BLaER1 treated with 17β-estradiol and CSF1 and Interleukin-3, amounts not matched to agents 10 nM and 100 nM (cell line): ENCODE data around the gene KHSRP.

Experiments
- H3K27ac ChIP-seq, 11 experiments: shearing (Covaris generic); formaldehyde crosslinking; 2 replicates each; pipeline ENCODE4 v1.8.1; 2022
- H3K27me3 ChIP-seq, 11 experiments: shearing (Covaris generic); formaldehyde crosslinking; 2 replicates each; pipeline ENCODE4 v1.8.1; 2022
- H3K36me3 ChIP-seq, 11 experiments: shearing (Covaris generic); formaldehyde crosslinking; 2 replicates each; pipeline ENCODE4 v1.8.1; 2022
- H3K4me1 ChIP-seq, 10 experiments: shearing (Covaris generic); formaldehyde crosslinking; 2 replicates each; pipeline ENCODE4 v1.8.1; 2022
- H3K4me2 ChIP-seq, 11 experiments: shearing (Covaris generic); formaldehyde crosslinking; 2 replicates each; pipeline ENCODE4 v1.8.1; 2022
- H3K4me3 ChIP-seq, 10 experiments: shearing (Covaris generic); formaldehyde crosslinking; 2 replicates each; pipeline ENCODE4 v1.8.1; 2022
- H3K9ac ChIP-seq, 11 experiments: shearing (Covaris generic); formaldehyde crosslinking; 2 replicates each; pipeline ENCODE4 v1.8.1; 2022
- H3K9me3 ChIP-seq, 11 experiments: shearing (Covaris generic); formaldehyde crosslinking; replicated peaks in 1 of 11; 2 replicates each; pipeline ENCODE4 v1.8.1; 2022
- H4K20me1 ChIP-seq, 11 experiments: shearing (Covaris generic); formaldehyde crosslinking; 2 replicates each; pipeline ENCODE4 v1.8.1; 2022
- Cebpa-rat ChIP-seq, 11 experiments: shearing (Covaris generic); IDR thresholded peaks; 2 replicates each; pipeline ENCODE4 v1.8.1; 2022

Gene KHSRP

DNA sequence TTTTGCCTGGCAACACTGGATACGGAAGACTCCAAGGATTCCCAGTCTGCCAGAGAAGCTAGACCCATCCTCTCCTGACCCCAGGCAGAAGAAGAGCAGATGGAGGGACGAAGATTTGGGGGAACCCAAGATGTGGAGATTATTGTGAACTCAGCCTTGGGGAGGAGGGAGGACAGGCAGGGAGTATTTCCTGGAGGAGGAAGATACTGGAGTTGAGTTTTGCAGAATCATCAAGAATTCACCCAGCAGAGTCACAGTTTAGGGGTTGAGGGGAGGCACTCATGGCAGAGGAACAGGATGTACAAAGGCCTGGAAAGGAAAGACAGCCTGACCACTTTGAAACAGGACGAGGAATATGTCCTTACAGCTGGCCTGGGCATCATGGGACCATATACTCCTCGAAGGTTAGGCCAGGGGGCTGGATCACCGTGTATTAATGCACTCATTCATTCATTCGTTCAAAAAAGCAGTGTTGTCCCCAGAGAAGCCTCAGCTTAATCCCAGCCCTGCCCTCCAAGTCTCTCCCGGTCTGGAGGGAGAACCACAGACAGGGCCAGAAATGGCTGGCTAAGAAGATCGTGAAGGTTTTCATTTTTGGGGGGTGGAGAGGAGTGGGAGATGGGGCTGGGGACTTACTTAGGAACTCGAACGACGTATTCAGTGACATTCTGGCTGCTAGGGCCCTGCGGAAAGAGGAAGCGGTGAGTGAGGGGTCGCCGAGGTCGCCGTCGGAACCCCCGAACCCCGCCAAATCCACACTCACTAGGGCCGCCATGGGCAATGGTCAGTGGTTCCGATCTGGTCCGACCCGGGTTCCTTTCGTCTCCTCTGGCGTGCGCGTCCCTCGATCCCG lies 32.2 kb downstream of the KHSRP start:
- peak overlapping the region; percentile 81 to 97 (median 94) for H3K27ac ChIP-seq
- peak overlapping the region; percentile 74 to 94 (median 90) for H3K4me3 ChIP-seq

GRCh38 chr19:6387372-6387771 lies 37.2 kb downstream of the KHSRP start:
- no peak overlapping the region for H3K4me2 ChIP-seq
- peak overlapping the region in 1 of 11 experiments; percentile 37; a peak in 1 of 22 replicates for H3K9ac ChIP-seq
- H3K27ac ChIP-seq: no peak overlapping the region
- no peaks in the 10 kb centered on the region for H3K9me3 ChIP-seq
- H4K20me1 ChIP-seq: peaks cover 0 to 87% (median 24%) of the 10 kb centered on the region in 11 experiments; a peak in 16 of 22 replicates
- peaks cover 90 to 98% (median 95%) of the 10 kb centered on the region in 11 experiments for H3K36me3 ChIP-seq
- no peak for TF ChIP-seq Cebpa-rat (IDR thresholded peaks at IDR 0.05)
- H3K27me3 ChIP-seq: no peaks in the 10 kb centered on the region
- H3K4me3 ChIP-seq: no peak overlapping the region
- H3K4me1 ChIP-seq: peaks cover 11 to 31% (median 15%) of the 10 kb centered on the region in 10 experiments

More for the DNA sequence above, 32.2 kb downstream of the KHSRP start:
- H3K4me1 ChIP-seq: peaks cover 20 to 44% (median 26%) of the 10 kb centered on the region in 10 experiments
- H3K9ac ChIP-seq: peak overlapping the region; percentile 84 to 94 (median 91)
- no peaks in the 10 kb centered on the region for H3K27me3 ChIP-seq
- no peak for TF ChIP-seq Cebpa-rat (IDR thresholded peaks at IDR 0.05)
- H3K36me3 ChIP-seq: peaks cover 39 to 47% (median 44%) of the 10 kb centered on the region in 11 experiments
- H3K9me3 ChIP-seq: no peaks in the 10 kb centered on the region
- H4K20me1 ChIP-seq: peaks cover 0 to 37% (median 12%) of the 10 kb centered on the region in 11 experiments; a peak in 14 of 22 replicates
- H3K4me2 ChIP-seq: peak overlapping the region; percentile 74 to 99 (median 93)

- Histone ChIP-seq H3K4me2 (no peak overlapping the region), H3K36me3 (peaks cover 99 to 100% (median 100%) of the 10 kb centered on the region in 11 experiments), H3K4me1 (peaks cover 0 to 2% (median 0%) of the 10 kb centered on the region in 10 experiments; a peak in 1 of 20 replicates)
These were observed 40.2 kb downstream of the KHSRP start for GRCh38 chr19:6384381-6384780.

GRCh38 chr19:6383188-6383587 lies 41.4 kb downstream of the KHSRP start:
- Histone ChIP-seq H3K4me3 (no peak overlapping the region), H3K4me1 (no peaks in the 10 kb centered on the region), H3K27ac (no peak overlapping the region), H3K9me3 (peaks cover 0 to 21% (median 0%) of the 10 kb centered on the region in 11 experiments; a peak in 8 of 22 replicates), H4K20me1 (peaks cover 0 to 99% (median 16%) of the 10 kb centered on the region in 11 experiments; a peak in 16 of 22 replicates), H3K36me3 (peaks cover 99 to 100% (median 100%) of the 10 kb centered on the region in 11 experiments), H3K4me2 (no peak overlapping the region), H3K9ac (no peak overlapping the region), H3K27me3 (no peaks in the 10 kb centered on the region)
- TF ChIP-seq Cebpa-rat (IDR thresholded peaks at IDR 0.05): no peak

More at GRCh38 chr19:6384381-6384780, 40.2 kb downstream of the KHSRP start:
- Histone ChIP-seq H4K20me1 (peaks cover 0 to 99% (median 24%) of the 10 kb centered on the region in 11 experiments; a peak in 16 of 22 replicates), H3K27ac (no peak overlapping the region), H3K9ac (no peak overlapping the region), H3K4me3 (no peak overlapping the region), H3K27me3 (no peaks in the 10 kb centered on the region), H3K9me3 (peaks cover 0 to 21% (median 0%) of the 10 kb centered on the region in 11 experiments; a peak in 8 of 22 replicates)
- no peak for TF ChIP-seq Cebpa-rat (IDR thresholded peaks at IDR 0.05)

GRCh38 chr19:6381030-6381750 lies 43.4 kb downstream of the KHSRP start:
- Histone ChIP-seq H3K36me3 (peaks cover 82 to 100% (median 90%) of the 10 kb centered on the region in 11 experiments), H3K27ac (no peak overlapping the region)
- no peak for TF ChIP-seq Cebpa-rat (IDR thresholded peaks at IDR 0.05)

GRCh38 chr19:6379744-6380143 lies 44.9 kb downstream of the KHSRP start:
- Histone ChIP-seq H3K27me3 (no peaks in the 10 kb centered on the region), H3K36me3 (peaks cover 70 to 100% (median 86%) of the 10 kb centered on the region in 11 experiments), H3K27ac (no peak overlapping the region), H4K20me1 (peaks cover 0 to 96% (median 8%) of the 10 kb centered on the region in 11 experiments; a peak in 10 of 22 replicates), H3K4me1 (no peaks in the 10 kb centered on the region; a peak in 1 of 20 replicates), H3K9me3 (peaks cover 0 to 21% (median 0%) of the 10 kb centered on the region in 11 experiments; a peak in 8 of 22 replicates), H3K4me3 (no peak overlapping the region), H3K9ac (no peak overlapping the region), H3K4me2 (no peak overlapping the region)
- no peak for TF ChIP-seq Cebpa-rat (IDR thresholded peaks at IDR 0.05)

More at GRCh38 chr19:6381030-6381750, 43.4 kb downstream of the KHSRP start:
- Histone ChIP-seq H3K9ac (no peak overlapping the region), H3K27me3 (no peaks in the 10 kb centered on the region), H4K20me1 (peaks cover 0 to 96% (median 12%) of the 10 kb centered on the region in 11 experiments; a peak in 11 of 22 replicates), H3K4me1 (no peaks in the 10 kb centered on the region), H3K4me2 (no peak overlapping the region), H3K4me3 (no peak overlapping the region), H3K9me3 (peaks cover 0 to 21% (median 0%) of the 10 kb centered on the region in 11 experiments; a peak in 8 of 22 replicates)

DNA sequence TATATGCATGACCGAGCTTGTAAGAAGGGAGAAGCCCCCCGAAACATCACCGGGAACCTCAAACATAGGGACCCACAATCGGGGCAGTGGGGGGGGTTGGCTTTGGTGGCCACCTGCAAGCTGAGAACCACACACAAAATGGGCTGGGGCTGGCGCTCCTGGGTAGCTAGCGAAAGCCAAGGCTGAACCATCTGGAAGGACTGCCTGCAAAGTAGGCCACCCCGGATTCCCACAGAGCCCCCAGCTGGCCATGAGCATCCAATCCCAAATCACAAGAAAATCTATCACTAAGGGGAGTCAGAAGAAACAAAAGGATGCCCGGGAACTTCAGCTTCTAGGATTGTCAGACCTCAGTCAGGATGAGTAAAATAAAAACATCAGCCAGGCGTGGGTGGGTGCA lies 46.1 kb downstream of the KHSRP start:
- no peak for TF ChIP-seq Cebpa-rat (IDR thresholded peaks at IDR 0.05)
- Histone ChIP-seq H3K27me3 (no peaks in the 10 kb centered on the region), H3K4me1 (peaks cover 7 to 11% (median 8%) of the 10 kb centered on the region in 10 experiments; a peak in 19 of 20 replicates), H3K4me2 (no peak overlapping the region), H3K27ac (no peak overlapping the region), H3K9ac (no peak overlapping the region), H3K4me3 (no peak overlapping the region), H3K36me3 (peaks cover 59 to 94% (median 78%) of the 10 kb centered on the region in 11 experiments), H4K20me1 (peaks cover 0 to 94% (median 13%) of the 10 kb centered on the region in 11 experiments; a peak in 10 of 22 replicates), H3K9me3 (peaks cover 0 to 21% (median 0%) of the 10 kb centered on the region in 11 experiments; a peak in 8 of 22 replicates)

DNA sequence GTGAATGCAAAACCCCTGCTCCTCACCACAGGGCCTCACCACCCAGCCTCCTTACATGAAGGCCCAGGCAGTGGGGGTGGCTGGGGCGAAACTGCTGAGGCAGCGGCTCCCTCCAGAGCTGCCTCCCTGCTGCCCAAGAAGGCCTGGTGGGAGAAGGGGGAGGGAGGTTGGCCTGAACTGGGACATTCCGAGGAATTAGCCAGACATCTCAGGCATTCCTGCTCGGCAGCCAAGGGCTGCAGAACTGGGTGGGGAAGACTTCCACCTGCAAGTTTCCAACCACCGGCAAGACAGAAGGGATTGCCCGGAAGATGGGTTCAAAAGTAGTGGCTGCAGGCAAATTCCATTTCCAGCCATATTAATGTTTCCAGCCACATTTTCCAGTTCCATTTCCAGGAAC lies 46.6 kb downstream of the KHSRP start:
- H3K27me3 ChIP-seq: no peaks in the 10 kb centered on the region
- H3K4me3 ChIP-seq: no peak overlapping the region
- no peak overlapping the region for H3K27ac ChIP-seq
- no peak overlapping the region for H3K9ac ChIP-seq
- H3K36me3 ChIP-seq: peaks cover 55 to 90% (median 73%) of the 10 kb centered on the region in 11 experiments
- peaks cover 0 to 21% (median 0%) of the 10 kb centered on the region in 11 experiments; a peak in 8 of 22 replicates for H3K9me3 ChIP-seq
- peaks cover 0 to 90% (median 12%) of the 10 kb centered on the region in 11 experiments; a peak in 10 of 22 replicates for H4K20me1 ChIP-seq
- TF ChIP-seq Cebpa-rat (IDR thresholded peaks at IDR 0.05): no peak
- H3K4me2 ChIP-seq: no peak overlapping the region
- peaks cover 7 to 11% (median 8%) of the 10 kb centered on the region in 10 experiments; a peak in 19 of 20 replicates for H3K4me1 ChIP-seq
